ENCODE data around the gene TOR3A. TPM values are rescaled to one million over a fixed set of nuclear protein-coding genes. Genes with fewer than 3 reads are reported as not detected.

The TOR3A gene
- total RNA-seq, 3 donors from 2014 or later, result 22.8 to 28.1 (median 25.3) TPM

- no peaks in the 10 kb centered on the region for H3K4me1 ChIP-seq (ENCODE audit: low read depth)
- no peak for DNase-seq
- no peak for TF ChIP-seq CTCF (IDR thresholded peaks at IDR 0.05)
- H3K36me3 ChIP-seq (ENCODE audit: low read depth), result no peaks in the 10 kb centered on the region
- no peak for ATAC-seq
- no peak overlapping the region for H3K4me3 ChIP-seq
- intact Hi-C loops (cut with DNase I, micrococcal nuclease), result no loop called here
- H3K9me3 ChIP-seq, result no peaks in the 10 kb centered on the region
Observed at GRCh38 chr1:179104611-179105250, 22.9 kb downstream of the TOR3A start.

GRCh38 chr1:179105393-179105792 is 23.5 kb downstream of the TOR3A start:
- peak; percentile 65 for ATAC-seq
- Histone ChIP-seq H3K4me1 (ENCODE audit: low read depth) (no peaks in the 10 kb centered on the region), H3K9me3 (no peaks in the 10 kb centered on the region), H3K4me3 (no peak overlapping the region), H3K36me3 (ENCODE audit: low read depth) (no peaks in the 10 kb centered on the region)
- DNase-seq, result peak in 1 of 3 donors; percentile 15
- intact Hi-C loops (cut with DNase I, micrococcal nuclease), result no loop called here
- no peak for TF ChIP-seq CTCF (IDR thresholded peaks at IDR 0.05)

- H3K9me3 ChIP-seq, result no peaks in the 10 kb centered on the region
- ATAC-seq (no peak), DNase-seq (no peak)
- peaks cover 5% of the 10 kb centered on the region for H3K36me3 ChIP-seq (ENCODE audit: low read depth)
- no peak for TF ChIP-seq CTCF (IDR thresholded peaks at IDR 0.05)
- H3K4me1 ChIP-seq (ENCODE audit: low read depth), result no peaks in the 10 kb centered on the region
- no peak overlapping the region for H3K4me3 ChIP-seq
- intact Hi-C loops (cut with DNase I, micrococcal nuclease), result no loop called here
Observed at GRCh38 chr1:179107706-179108629, 26.1 kb downstream of the TOR3A start.

- ATAC-seq, result no peak
- no peak for TF ChIP-seq CTCF (IDR thresholded peaks at IDR 0.05)
- H3K9me3 ChIP-seq, result no peaks in the 10 kb centered on the region
- intact Hi-C loops (cut with DNase I, micrococcal nuclease), result no loop called here
- peaks cover 5% of the 10 kb centered on the region for H3K36me3 ChIP-seq (ENCODE audit: low read depth)
- no peaks in the 10 kb centered on the region for H3K4me1 ChIP-seq (ENCODE audit: low read depth)
- no peak for DNase-seq
- no peak overlapping the region for H3K4me3 ChIP-seq
Observed at GRCh38 chr1:179108644-179109043, 26.8 kb downstream of the TOR3A start.

GRCh38 chr1:179115181-179115580 is 33.3 kb downstream of the TOR3A start:
- DNase-seq (no peak), ATAC-seq (no peak)
- H3K9me3 ChIP-seq, result no peaks in the 10 kb centered on the region
- no peak overlapping the region for H3K4me3 ChIP-seq
- intact Hi-C loops (cut with DNase I, micrococcal nuclease), result no loop called here
- TF ChIP-seq CTCF (IDR thresholded peaks at IDR 0.05), result no peak
- H3K4me1 ChIP-seq (ENCODE audit: low read depth), result peaks cover 7% of the 10 kb centered on the region
- peaks cover 5% of the 10 kb centered on the region for H3K36me3 ChIP-seq (ENCODE audit: low read depth)
